ENCODE measurements around the gene TBPL2.

Gene TBPL2

DNA sequence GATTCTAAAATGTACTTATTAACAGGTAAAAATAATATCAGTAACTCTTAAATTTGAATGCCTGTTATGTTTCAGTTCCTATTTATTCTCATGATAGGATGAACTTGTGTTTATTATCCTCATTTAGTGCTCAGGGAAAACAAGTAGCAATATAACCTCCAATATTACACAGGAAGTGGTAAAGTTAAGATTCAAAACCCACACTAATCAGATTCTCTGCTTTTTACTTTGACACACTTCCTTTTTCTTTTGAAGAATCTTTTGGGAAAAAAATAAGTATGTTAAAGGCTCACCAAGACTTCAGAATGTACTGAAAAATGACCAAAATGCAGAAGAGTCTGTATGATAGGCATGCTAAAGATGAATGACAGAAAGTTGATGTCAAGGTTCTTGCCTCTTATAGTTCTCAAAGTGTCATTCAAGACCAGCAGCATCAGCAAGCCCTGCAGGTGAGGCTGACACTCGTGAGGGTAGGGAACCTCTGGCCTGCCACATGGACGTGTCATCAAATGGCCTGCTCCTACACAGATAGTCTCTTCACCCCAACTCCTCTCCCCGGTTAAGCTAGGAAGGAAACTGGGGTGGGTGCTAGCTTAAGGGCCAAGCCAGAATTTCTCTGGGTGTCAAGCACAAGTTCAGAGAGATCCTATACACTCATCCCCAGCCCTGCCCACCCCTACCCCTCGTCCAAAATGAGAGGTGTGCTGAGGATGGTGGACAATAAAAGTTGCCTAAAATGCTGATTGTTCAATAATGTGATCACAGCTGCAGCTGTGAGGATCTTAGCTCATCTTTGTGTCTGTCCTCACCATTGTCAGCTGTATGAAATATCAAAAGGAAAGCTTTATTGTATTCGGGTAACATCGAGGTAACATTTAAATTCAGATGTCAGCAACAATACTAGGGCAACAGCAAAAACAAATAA is 6.3 kb downstream of the TBPL2 start:
- H3K36me3 ChIP-seq (ENCODE audit: control insufficient read depth, insufficient read depth, low read length) = no peaks in the 10 kb centered on the region
- H3K4me1 ChIP-seq = no peaks in the 10 kb centered on the region
- no peaks in the 10 kb centered on the region for H3K9me3 ChIP-seq (ENCODE audit: control insufficient read depth, low read length)
- H3K4me3 ChIP-seq (ENCODE audit: low read depth, low read length) = no peak overlapping the region
- no peak overlapping the region for H3K4me2 ChIP-seq (ENCODE audit: low read length)
- TF ChIP-seq, protein P1, sequence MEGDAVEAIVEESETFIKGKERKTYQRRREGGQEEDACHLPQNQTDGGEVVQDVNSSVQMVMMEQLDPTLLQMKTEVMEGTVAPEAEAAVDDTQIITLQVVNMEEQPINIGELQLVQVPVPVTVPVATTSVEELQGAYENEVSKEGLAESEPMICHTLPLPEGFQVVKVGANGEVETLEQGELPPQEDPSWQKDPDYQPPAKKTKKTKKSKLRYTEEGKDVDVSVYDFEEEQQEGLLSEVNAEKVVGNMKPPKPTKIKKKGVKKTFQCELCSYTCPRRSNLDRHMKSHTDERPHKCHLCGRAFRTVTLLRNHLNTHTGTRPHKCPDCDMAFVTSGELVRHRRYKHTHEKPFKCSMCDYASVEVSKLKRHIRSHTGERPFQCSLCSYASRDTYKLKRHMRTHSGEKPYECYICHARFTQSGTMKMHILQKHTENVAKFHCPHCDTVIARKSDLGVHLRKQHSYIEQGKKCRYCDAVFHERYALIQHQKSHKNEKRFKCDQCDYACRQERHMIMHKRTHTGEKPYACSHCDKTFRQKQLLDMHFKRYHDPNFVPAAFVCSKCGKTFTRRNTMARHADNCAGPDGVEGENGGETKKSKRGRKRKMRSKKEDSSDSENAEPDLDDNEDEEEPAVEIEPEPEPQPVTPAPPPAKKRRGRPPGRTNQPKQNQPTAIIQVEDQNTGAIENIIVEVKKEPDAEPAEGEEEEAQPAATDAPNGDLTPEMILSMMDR (IDR thresholded peaks at IDR 0.05) = no peak
- no peak overlapping the region for H3K27ac ChIP-seq
- no peak overlapping the region for H2AFZ ChIP-seq
- no peak overlapping the region for H3K9ac ChIP-seq
- H3K27me3 ChIP-seq (ENCODE audit: control insufficient read depth, insufficient read depth, low read length) = no peaks in the 10 kb centered on the region
- H3K79me2 ChIP-seq = no peaks in the 10 kb centered on the region

DNA sequence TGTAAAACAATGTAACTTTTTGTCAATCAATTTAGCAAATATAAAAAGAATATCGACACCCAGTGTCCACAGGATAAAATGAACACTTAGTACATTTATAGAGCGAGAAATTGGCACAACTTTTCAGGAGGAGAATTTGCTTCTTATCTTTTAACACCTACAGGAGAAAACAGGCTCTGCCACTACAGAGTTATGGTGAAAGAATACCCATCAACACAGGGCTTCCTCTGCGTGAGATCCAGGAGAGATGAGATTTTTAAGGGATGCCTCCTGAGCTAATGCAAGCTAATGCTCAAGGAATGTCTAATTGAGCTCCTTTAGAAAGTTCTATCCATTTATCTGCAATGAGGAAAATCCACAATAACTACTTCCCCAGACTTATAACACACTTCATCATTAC is 7.8 kb downstream of the TBPL2 start:
- TF ChIP-seq, protein P1 (IDR thresholded peaks at IDR 0.05) = no peak

DNA sequence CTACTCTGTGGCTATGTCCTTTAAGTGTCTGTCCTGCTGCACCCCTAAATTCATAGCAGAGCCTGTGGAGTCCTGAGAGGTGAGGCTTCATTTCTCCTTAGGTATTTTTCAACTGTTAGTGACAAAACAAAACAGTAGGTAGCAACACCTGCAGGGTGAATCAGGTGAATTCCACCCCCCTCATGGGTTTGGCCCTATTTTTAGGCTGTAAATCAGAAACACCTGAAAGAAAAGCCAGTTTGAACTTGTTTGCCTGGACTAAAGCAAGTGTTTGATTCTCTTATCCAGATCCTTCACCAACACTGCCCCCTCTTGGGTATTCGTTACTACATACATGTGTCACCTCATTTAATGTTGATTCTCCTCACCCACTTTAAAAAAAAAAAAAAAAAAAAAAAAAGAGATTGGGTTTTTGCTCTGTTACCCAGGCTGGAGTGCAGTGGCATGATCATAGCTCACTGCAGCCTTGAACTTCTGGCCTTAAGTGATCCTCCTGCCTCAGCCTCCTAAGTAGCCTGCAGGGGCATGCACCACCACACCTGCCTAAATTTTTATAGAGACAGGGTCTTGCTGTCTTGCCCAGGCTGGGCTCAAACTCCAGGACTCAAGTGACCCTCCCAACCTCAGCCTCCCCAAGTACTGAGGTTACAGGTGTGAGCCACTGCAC is 10.3 kb downstream of the TBPL2 start:
- Histone ChIP-seq H3K9ac (no peak overlapping the region), H3K27me3 (ENCODE audit: control insufficient read depth, insufficient read depth, low read length) (no peaks in the 10 kb centered on the region), H3K79me2 (no peaks in the 10 kb centered on the region), H3K9me3 (ENCODE audit: control insufficient read depth, low read length) (no peaks in the 10 kb centered on the region), H2AFZ (peak overlapping the region; percentile 5), H3K4me2 (ENCODE audit: low read length) (no peak overlapping the region), H3K4me3 (ENCODE audit: low read depth, low read length) (no peak overlapping the region), H3K4me1 (no peaks in the 10 kb centered on the region), H3K27ac (no peak overlapping the region), H3K36me3 (ENCODE audit: control insufficient read depth, insufficient read depth, low read length) (no peaks in the 10 kb centered on the region)
- TF ChIP-seq, protein P1 (IDR thresholded peaks at IDR 0.05) = no peak

More for the DNA sequence above, 7.8 kb downstream of the TBPL2 start:
- Histone ChIP-seq H3K4me2 (ENCODE audit: low read length) (no peak overlapping the region), H3K4me1 (no peaks in the 10 kb centered on the region), H3K4me3 (ENCODE audit: low read depth, low read length) (no peak overlapping the region), H3K79me2 (no peaks in the 10 kb centered on the region), H3K9me3 (ENCODE audit: control insufficient read depth, low read length) (no peaks in the 10 kb centered on the region), H3K36me3 (ENCODE audit: control insufficient read depth, insufficient read depth, low read length) (no peaks in the 10 kb centered on the region), H3K9ac (no peak overlapping the region), H3K27ac (no peak overlapping the region), H2AFZ (no peak overlapping the region), H3K27me3 (ENCODE audit: control insufficient read depth, insufficient read depth, low read length) (no peaks in the 10 kb centered on the region)

DNA sequence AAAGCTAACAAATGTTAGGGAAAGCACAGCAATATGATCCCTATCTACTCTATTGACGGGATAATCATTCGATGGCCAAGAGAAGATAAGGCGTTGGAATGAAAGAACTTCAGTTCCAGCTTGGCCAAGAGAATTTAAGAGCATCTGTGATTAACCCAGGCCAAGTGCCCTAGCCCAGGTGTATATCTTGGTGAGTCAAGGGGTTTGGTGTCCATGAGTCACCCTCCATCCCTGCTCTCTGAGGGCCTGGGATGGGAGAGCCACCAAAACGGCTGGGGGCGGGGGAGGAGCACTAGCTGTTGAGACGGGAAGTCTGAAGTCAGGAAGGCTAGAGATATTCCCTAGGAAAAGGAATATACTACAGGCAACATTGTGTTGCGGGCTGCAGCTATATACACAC is 13.0 kb downstream of the TBPL2 start:
- Histone ChIP-seq H3K4me1 (no peaks in the 10 kb centered on the region), H3K79me2 (no peaks in the 10 kb centered on the region), H3K27me3 (ENCODE audit: control insufficient read depth, insufficient read depth, low read length) (no peaks in the 10 kb centered on the region), H3K36me3 (ENCODE audit: control insufficient read depth, insufficient read depth, low read length) (no peaks in the 10 kb centered on the region), H3K27ac (no peak overlapping the region), H3K9ac (no peak overlapping the region), H3K4me2 (ENCODE audit: low read length) (no peak overlapping the region), H2AFZ (peak overlapping the region; percentile 3), H3K9me3 (ENCODE audit: control insufficient read depth, low read length) (no peaks in the 10 kb centered on the region), H3K4me3 (ENCODE audit: low read depth, low read length) (no peak overlapping the region)
- TF ChIP-seq, protein P1 (IDR thresholded peaks at IDR 0.05) = no peak
